H1 (cell line): ENCODE data around the gene RDH5. TPM values are rescaled to one million over a fixed set of nuclear protein-coding genes. Genes with fewer than 3 reads are reported as not detected.

ENCODE experiments used
- CTCF ChIA-PET: fragments of 300-600 bp; sonication (Branson Sonifier 250); formaldehyde crosslinking; loops from one replicate; lab custom pipeline; 2021; ENCODE audit not compliant: partially characterized antibody; lab: Charles Lee
- POLR2A ChIA-PET: fragments of 300-600 bp; sonication (Branson Sonifier 250); formaldehyde crosslinking; loops from one replicate; lab custom pipeline; 2021; ENCODE audit warnings: inconsistent platforms; ENCODE audit not compliant: partially characterized antibody; lab: Charles Lee
- DNase-seq, 2 experiments: peaks; one replicate each; pipeline versions ENCODE4 v3.0.0 to v3.0.0-alpha.2; 2010 to 2022; ENCODE audit warnings: low spot score in 2 of 2, low read depth in 1 of 2, mixed read lengths in 1 of 2
- FAIRE-seq: peaks from 2 replicates; lab custom pipeline; 2011; peaks lifted over from hg19 to GRCh38; lab: Jason Lieb, UNC
- H2AFZ ChIP-seq: 2 replicates; pipeline ENCODE4 v1.8.1; 2012; ENCODE audit warnings: low read length, inconsistent platforms
- H2AK5ac ChIP-seq: 2 replicates; pipeline ENCODE4 v1.6.1; 2013; ENCODE audit warnings: low read depth, low read length
- H2BK120ac ChIP-seq: replicated peaks from 2 replicates; pipeline ENCODE3; 2013; ENCODE audit warnings: low read depth, low read length, inconsistent platforms
- H2BK12ac ChIP-seq: 2 replicates; pipeline ENCODE4 v1.6.1; 2013; ENCODE audit warnings: low read depth, low read length
- H2BK15ac ChIP-seq: 2 replicates; pipeline ENCODE4 v1.6.1; 2013; ENCODE audit warnings: low read length
- H2BK20ac ChIP-seq: 2 replicates; pipeline ENCODE4 v1.6.1; 2013; ENCODE audit warnings: low read length
- H2BK5ac ChIP-seq: 2 replicates; pipeline ENCODE4 v1.6.1; 2013; ENCODE audit warnings: low read depth, low read length
- H3K14ac ChIP-seq: 2 replicates; pipeline ENCODE4 v1.6.1; 2013; ENCODE audit warnings: inconsistent platforms; ENCODE audit not compliant: insufficient read length
- H3K18ac ChIP-seq: 2 replicates; pipeline ENCODE4 v1.6.1; 2013; ENCODE audit warnings: low read length; ENCODE audit errors: extremely low read depth
- H3K23ac ChIP-seq: 2 replicates; pipeline ENCODE4 v1.6.1; 2013; ENCODE audit warnings: inconsistent platforms; ENCODE audit not compliant: insufficient read length
- H3K23me2 ChIP-seq: 2 replicates; pipeline ENCODE4 v1.6.1; 2013; ENCODE audit warnings: low read depth, low read length
- H3K27ac ChIP-seq: 2 replicates; pipeline ENCODE4 v1.6.1; 2011; ENCODE audit warnings: low read depth, low read length, inconsistent platforms
- H3K27me3 ChIP-seq, 4 experiments: replicated peaks in 1 of 4; 1 replicate in 1 of 4; 2 replicates in 3 of 4; pipeline versions ENCODE4 v1.6.1 to v1.8.1; 2011 to 2013; ENCODE audit warnings: low read length in 3 of 4, mild to moderate bottlenecking in 3 of 4, inconsistent platforms in 2 of 4, mixed read lengths in 2 of 4, moderate library complexity in 1 of 4; ENCODE audit not compliant: control insufficient read depth in 3 of 4, insufficient read depth in 3 of 4; ENCODE audit errors: extremely low read depth in 1 of 4
- H3K36me3 ChIP-seq, 4 experiments: 2 replicates each; pipeline versions ENCODE4 v1.6.1 to v1.8.1; 2011 to 2013; ENCODE audit warnings: mild to moderate bottlenecking in 4 of 4, low read length in 3 of 4, moderate library complexity in 2 of 4, control low read depth in 1 of 4, inconsistent platforms in 1 of 4; ENCODE audit not compliant: insufficient read depth in 4 of 4, control insufficient read depth in 2 of 4
- H3K4ac ChIP-seq: replicated peaks from 2 replicates; pipeline ENCODE3; 2013; ENCODE audit warnings: low read length, low read depth, mixed read lengths, inconsistent platforms; ENCODE audit not compliant: insufficient read length
- H3K4me1 ChIP-seq, 4 experiments: replicated peaks in 1 of 4; 1 replicate in 1 of 4; 2 replicates in 3 of 4; pipeline versions ENCODE4 v1.6.1 to v1.8.1; 2011 to 2013; ENCODE audit warnings: low read length in 3 of 4, inconsistent platforms in 2 of 4, mixed read lengths in 1 of 4; ENCODE audit not compliant: insufficient read depth in 4 of 4, control insufficient read depth in 3 of 4
- H3K4me2 ChIP-seq, 2 experiments: 2 replicates each; pipeline versions ENCODE4 v1.6.1 to v1.8.1; 2011 to 2013; ENCODE audit warnings: low read depth in 2 of 2, low read length in 2 of 2, control low read depth in 1 of 2, inconsistent platforms in 1 of 2, mild to moderate bottlenecking in 1 of 2; ENCODE audit not compliant: insufficient read depth in 1 of 2
- H3K4me3 ChIP-seq, 4 experiments: fragments of 200-600, 300-600 bp in 1 of 4; sonication (generic), shearing (Covaris generic), sonication (Bioruptor Twin) in 1 of 4; 2 replicates each; pipeline versions ENCODE4 v1.5.1 to v1.8.1; 2011 to 2016; ENCODE audit warnings: low read length in 4 of 4, low read depth in 3 of 4, control low read depth in 2 of 4, inconsistent platforms in 2 of 4, mild to moderate bottlenecking in 2 of 4, mixed read lengths in 1 of 4, moderate library complexity in 1 of 4; ENCODE audit not compliant: insufficient read depth in 2 of 4; ENCODE audit errors: extremely low read depth in 1 of 4
- H3K56ac ChIP-seq: replicated peaks from 2 replicates; pipeline ENCODE3; 2013; ENCODE audit warnings: low read depth, mild to moderate bottlenecking, mixed read lengths, low read length, inconsistent platforms; ENCODE audit not compliant: insufficient read length
- H3K79me1 ChIP-seq: 2 replicates; pipeline ENCODE4 v1.6.1; 2013; ENCODE audit warnings: low read depth, low read length, control low read depth
- H3K79me2 ChIP-seq, 2 experiments: 2 replicates each; pipeline versions ENCODE4 v1.6.1 to v1.8.1; 2012 to 2013; ENCODE audit warnings: low read length in 2 of 2, mild to moderate bottlenecking in 2 of 2, inconsistent platforms in 1 of 2; ENCODE audit not compliant: insufficient read depth in 2 of 2, control insufficient read depth in 1 of 2
- H3K9ac ChIP-seq, 4 experiments: replicated peaks in 1 of 4; 1 replicate in 1 of 4; 2 replicates in 3 of 4; pipeline versions ENCODE4 v1.6.1 to v1.8.1; 2011 to 2013; ENCODE audit warnings: low read depth in 3 of 4, low read length in 3 of 4, control low read depth in 2 of 4, mild to moderate bottlenecking in 2 of 4, moderate library complexity in 2 of 4, inconsistent platforms in 1 of 4; ENCODE audit errors: extremely low read depth in 1 of 4
- H3K9me3 ChIP-seq, 2 experiments: 2 replicates each; pipeline versions ENCODE4 v1.6.1 to v1.8.1; 2012 to 2013; ENCODE audit warnings: mild to moderate bottlenecking in 2 of 2, moderate library complexity in 2 of 2, control low read depth in 1 of 2, inconsistent platforms in 1 of 2, low read depth in 1 of 2, low read length in 1 of 2, mixed read lengths in 1 of 2; ENCODE audit not compliant: insufficient read depth in 2 of 2
- H4K20me1 ChIP-seq, 2 experiments: replicated peaks in 1 of 2; 2 replicates each; pipeline versions ENCODE3 to v1.8.1; 2011 to 2013; ENCODE audit warnings: inconsistent platforms in 2 of 2, low read length in 2 of 2, mild to moderate bottlenecking in 1 of 2; ENCODE audit not compliant: insufficient read depth in 2 of 2, control insufficient read depth in 1 of 2
- H4K5ac ChIP-seq: 2 replicates; pipeline ENCODE4 v1.6.1; 2013; ENCODE audit warnings: low read length, low read depth, mixed read lengths, inconsistent platforms; ENCODE audit not compliant: insufficient read length
- H4K8ac ChIP-seq: 2 replicates; pipeline ENCODE4 v1.8.0; 2013; ENCODE audit warnings: mild to moderate bottlenecking, moderate library complexity, low read length, inconsistent platforms; ENCODE audit not compliant: insufficient read depth; ENCODE audit errors: extremely low read depth
- H4K91ac ChIP-seq: replicated peaks from 2 replicates; pipeline ENCODE3; 2013; ENCODE audit warnings: low read length, mixed read lengths, inconsistent platforms; ENCODE audit not compliant: insufficient read length
- CEBPB ChIP-seq: IDR thresholded peaks from 2 replicates; pipeline ENCODE4 v1.6.1; 2012; ENCODE audit warnings: low read depth, low read length
- NANOG ChIP-seq: IDR thresholded peaks from 2 replicates; pipeline ENCODE4 v1.6.1; 2011; ENCODE audit warnings: low read length, low read depth, mild to moderate bottlenecking, inconsistent platforms; ENCODE audit not compliant: insufficient read depth, poor library complexity, severe bottlenecking
- POU5F1 ChIP-seq: IDR thresholded peaks from 2 replicates; pipeline ENCODE4 v1.6.1; 2011; ENCODE audit warnings: low read depth, mild to moderate bottlenecking, low read length, moderate library complexity
- SP1 ChIP-seq: IDR thresholded peaks from 2 replicates; pipeline ENCODE4 v1.6.1; 2011; ENCODE audit warnings: low read depth, low read length
- SP2 ChIP-seq: IDR thresholded peaks from 2 replicates; pipeline ENCODE4 v1.6.1; 2012; ENCODE audit warnings: mild to moderate bottlenecking, low read length, inconsistent platforms
- WGBS, 2 experiments: shearing (Covaris generic) in 1 of 2; methylation state at CpG; one replicate each; pipeline versions ENCODE4 v1.1.6 to v1.1.7; 2013 to 2015; ENCODE audit warnings: low lambda C conversion rate in 2 of 2, mixed read lengths in 2 of 2, inconsistent platforms in 1 of 2, low coverage in 1 of 2, missing lambda C conversion rate in 1 of 2; ENCODE audit not compliant: insufficient replicate concordance in 2 of 2, insufficient coverage in 1 of 2, insufficient read length in 1 of 2; ENCODE audit errors: extremely low coverage in 1 of 2, missing lambda C conversion rate in 1 of 2; 5-methylcytosine and 5-hydroxymethylcytosine counted together
- polyA plus RNA-seq, 7 experiments: library from polyadenylated mRNA; depleted of rRNA in 3 of 7; stranded (reverse) in 5 of 7; unstranded in 2 of 7; fragments of >200 nt in 5 of 7; fragments of 200-250 nt in 2 of 7; gene quantifications; 1 replicate in 5 of 7; 2 replicates in 1 of 7; 4 replicates in 1 of 7; pipeline versions ENCODE4 v1.2.1 to v1.2.3, GENCODE V29; 2011 to 2013; ENCODE audit warnings: missing spikeins in 2 of 7, mixed read lengths in 2 of 7
- total RNA-seq: library from RNA; stranded (reverse); fragmentation: NEBNext Ultra II Directional; extraction: Animal tissue kit (Norgen Biotek cat#: 25700); gene quantifications from 2 replicates; pipeline ENCODE4 v1.2.1, GENCODE V29; 2021

RDH5 gene
- total and polyA plus RNA-seq, 2 of the 8 experiments (the other 6 are each of a cell fraction or from before 2014, with no cell fraction given) = 4.2 to 6.0 TPM

GRCh38 chr12:55694651-55695050 lies 25.5 kb upstream of the RDH5 start:
- H3K56ac ChIP-seq = no peak overlapping the region
- H2BK15ac ChIP-seq = no peak overlapping the region
- H3K79me1 ChIP-seq = no peaks in the 10 kb centered on the region; the same call in 1 of the 2 replicates
- no peak overlapping the region for H3K9ac ChIP-seq
- H3K4me2 ChIP-seq = no peak overlapping the region
- H3K4me3 ChIP-seq = no peak overlapping the region
- no peak overlapping the region for H2BK12ac ChIP-seq
- H2BK120ac ChIP-seq = no peak overlapping the region
- no peak for DNase-seq
- no peak overlapping the region for H3K18ac ChIP-seq
- TF ChIP-seq NANOG (no peak), CEBPB (no peak), SP1 (no peak), SP2 (no peak), POU5F1 (no peak)
- H4K91ac ChIP-seq = no peak overlapping the region
- H2AK5ac ChIP-seq = no peak overlapping the region
- no peaks in the 10 kb centered on the region for H3K79me2 ChIP-seq
- no peak for FAIRE-seq
- CTCF ChIA-PET = interaction anchor here (1.3 to 5.9 kb wide), 3 partner anchors 11 to 38 kb away, joined by 5 to 36 read pairs (median 5); partner anchors contain the start of gene ITGA7
- POLR2A ChIA-PET = interaction anchor here (0.8 to 1.8 kb wide), 4 partner anchors 11 to 312 kb away, joined by 3 to 8 read pairs (median 4); partner anchors contain the start of gene ITGA7
- no peaks in the 10 kb centered on the region for H3K23me2 ChIP-seq
- H3K27ac ChIP-seq = no peak overlapping the region
- H2BK5ac ChIP-seq = no peak overlapping the region
- no peaks in the 10 kb centered on the region for H3K4me1 ChIP-seq
- H3K4ac ChIP-seq = no peak overlapping the region
- peaks cover 0 to 2% of the 10 kb centered on the region in 2 experiments for H4K20me1 ChIP-seq
- H2BK20ac ChIP-seq = no peak overlapping the region
- WGBS, 2 experiments = 95% methylated on average over 4 of the region's 4 CpGs; no CpG with 5 or more reads in 1 of the 2 experiments
- no peak overlapping the region for H3K23ac ChIP-seq
- H2AFZ ChIP-seq = no peak overlapping the region
- H3K36me3 ChIP-seq = peaks cover 7 to 49% (median 15%) of the 10 kb centered on the region in 4 experiments; a peak in 7 of 8 replicates
- no peaks in the 10 kb centered on the region for H3K9me3 ChIP-seq
- H3K14ac ChIP-seq = no peak overlapping the region
- no peak overlapping the region for H4K5ac ChIP-seq
- no peaks in the 10 kb centered on the region for H3K27me3 ChIP-seq
- H4K8ac ChIP-seq = no peak overlapping the region
